ENCODE measurements around the gene WDFY2.

WDFY2 gene

GRCh38 chr13:51717786-51718398 is 133.6 kb downstream of the WDFY2 start:
- no peak for DNase-seq

GRCh38 chr13:51719394-51719793 is 135.1 kb downstream of the WDFY2 start:
- DNase-seq = no peak

- DNase-seq = no peak
Measured at GRCh38 chr13:51721496-51721895, 137.2 kb downstream of the WDFY2 start.

GRCh38 chr13:51723529-51723928 is 139.3 kb downstream of the WDFY2 start:
- DNase-seq = no peak

- DNase-seq = no peak
Measured at GRCh38 chr13:51724721-51725120, 140.5 kb downstream of the WDFY2 start.

GRCh38 chr13:51726446-51727193 is 142.4 kb downstream of the WDFY2 start:
- no peak for DNase-seq

GRCh38 chr13:51727634-51728274 is 143.5 kb downstream of the WDFY2 start:
- DNase-seq = no peak

GRCh38 chr13:51728275-51728673 is 144.0 kb downstream of the WDFY2 start:
- DNase-seq = no peak

- DNase-seq = no peak
Measured at GRCh38 chr13:51728972-51729371, 144.7 kb downstream of the WDFY2 start.

- DNase-seq = no peak
Measured at GRCh38 chr13:51729866-51730553, 145.7 kb downstream of the WDFY2 start.

- no peak for DNase-seq
Measured at GRCh38 chr13:51730927-51731326, 146.7 kb downstream of the WDFY2 start.

- DNase-seq = no peak
Measured at GRCh38 chr13:51731759-51732158, 147.5 kb downstream of the WDFY2 start.

GRCh38 chr13:51733374-51734298 is 149.4 kb downstream of the WDFY2 start:
- DNase-seq = no peak

GRCh38 chr13:51734786-51735185 is 150.5 kb downstream of the WDFY2 start:
- DNase-seq = no peak

GRCh38 chr13:51737609-51738008 is 153.3 kb downstream of the WDFY2 start:
- DNase-seq = no peak

- no peak for DNase-seq
Measured at GRCh38 chr13:51738226-51738905, 154.1 kb downstream of the WDFY2 start.

GRCh38 chr13:51739027-51739764 is 154.9 kb downstream of the WDFY2 start:
- DNase-seq = no peak

- no peak for DNase-seq
Measured at GRCh38 chr13:51740698-51741097, 156.4 kb downstream of the WDFY2 start.

- no peak for DNase-seq
Measured at GRCh38 chr13:51742031-51742430, 157.8 kb downstream of the WDFY2 start.

GRCh38 chr13:51742611-51743010 is 158.3 kb downstream of the WDFY2 start:
- DNase-seq = no peak

- no peak for DNase-seq
Measured at GRCh38 chr13:51745243-51745642, 161.0 kb downstream of the WDFY2 start.

Measured in T-helper 9 cell (primary cell).